ENCODE data around the gene LRRC3.

LRRC3 gene

DNA sequence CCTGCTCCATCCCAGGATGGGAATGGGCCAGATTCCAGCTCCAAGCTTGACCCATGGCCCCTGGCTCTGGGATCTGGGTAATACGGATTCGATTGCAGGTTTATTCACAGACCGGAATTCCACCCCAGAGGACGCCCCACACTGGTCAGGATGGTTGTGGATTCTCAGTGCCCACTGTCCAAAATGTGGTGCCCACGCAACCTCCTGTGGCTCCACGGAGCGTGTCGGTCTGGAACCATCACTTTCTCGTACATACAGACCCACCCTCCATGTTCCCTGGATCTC lies 53.1 kb downstream of the LRRC3 start:
- TF ChIP-seq GATA3 (IDR thresholded peaks at IDR 0.05; ENCODE audit: low read depth, low read length) (no peak), GATA2 (IDR thresholded peaks at IDR 0.05; ENCODE audit: low read depth, low read length) (no peak)

DNA sequence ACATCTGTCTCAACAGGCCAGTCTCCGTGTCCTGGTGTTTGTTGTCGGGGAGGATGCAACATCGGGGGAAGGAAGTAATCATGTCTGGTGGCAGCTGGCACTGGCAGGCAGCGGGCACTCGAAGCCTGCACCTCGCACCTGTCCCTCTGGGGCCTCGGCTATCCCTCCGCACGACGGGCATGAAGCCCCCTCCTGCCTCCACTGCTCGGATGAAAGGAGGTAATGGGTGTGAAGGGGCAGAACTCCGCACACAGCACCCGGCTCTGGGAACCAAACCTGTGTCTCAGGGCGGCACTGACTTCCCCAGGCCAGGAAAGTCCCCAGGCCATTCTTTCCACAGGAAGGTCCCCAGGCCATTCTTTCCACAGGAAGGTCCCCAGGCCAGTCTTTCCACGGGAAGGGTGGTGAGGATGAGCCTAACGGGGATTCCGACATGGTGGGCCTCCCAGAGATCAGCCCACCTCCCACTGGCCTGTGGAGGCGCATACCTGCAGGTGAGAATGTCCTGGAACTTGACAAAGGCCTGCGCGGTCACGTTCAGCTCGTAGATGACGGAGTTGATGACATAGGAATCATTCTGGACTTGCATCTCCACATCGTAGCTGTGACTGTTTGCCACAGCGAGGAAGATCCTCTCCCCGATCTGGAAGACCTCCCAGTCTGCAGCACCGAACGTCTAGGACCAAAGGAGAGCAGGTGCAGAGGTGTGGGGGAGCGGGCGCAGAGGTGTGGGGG lies 53.6 kb downstream of the LRRC3 start:
- no peak for TF ChIP-seq GATA3 (IDR thresholded peaks at IDR 0.05; ENCODE audit: low read depth, low read length)

DNA sequence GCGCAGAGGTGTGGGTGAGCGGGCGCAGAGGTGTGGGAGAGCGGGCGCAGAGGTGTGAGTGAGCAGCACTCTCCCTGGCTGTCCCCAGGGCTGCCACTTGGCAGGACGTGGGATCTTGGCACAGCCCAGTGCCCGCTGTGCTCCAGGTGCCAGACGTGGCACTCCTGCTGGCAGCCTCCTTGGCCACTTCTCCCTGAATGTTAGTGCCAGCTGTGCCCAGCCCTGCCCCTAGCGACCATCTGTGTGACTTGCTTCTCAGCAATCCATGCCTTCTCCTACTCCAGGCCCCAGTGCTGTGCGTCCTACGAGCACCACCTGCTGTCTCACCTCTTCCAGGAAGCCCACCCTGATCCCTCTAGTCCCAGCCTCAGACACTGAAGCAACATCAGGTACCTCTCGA lies 54.2 kb downstream of the LRRC3 start:
- TF ChIP-seq GATA3 (IDR thresholded peaks at IDR 0.05; ENCODE audit: low read depth, low read length) (no peak), GATA2 (IDR thresholded peaks at IDR 0.05; ENCODE audit: low read depth, low read length) (no peak)

DNA sequence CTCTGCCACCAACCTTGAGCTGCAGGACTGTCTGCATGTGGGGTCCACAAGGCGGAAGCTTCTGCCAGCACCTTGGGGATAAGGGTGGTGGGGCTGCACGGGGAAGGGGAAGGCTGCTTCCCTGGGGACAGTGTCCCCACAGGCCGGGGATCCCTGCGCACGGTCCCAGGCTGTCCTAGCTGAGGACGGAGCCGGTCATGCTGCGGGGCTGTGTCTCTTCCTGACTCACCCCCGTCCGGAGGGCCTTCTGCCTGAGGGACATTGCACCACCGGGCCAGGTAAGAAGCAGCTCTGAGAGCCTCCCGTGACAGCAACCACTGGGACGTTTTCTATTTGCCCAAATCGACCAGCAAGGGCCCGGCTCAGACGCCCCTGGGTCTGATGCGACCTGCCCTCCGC lies 54.8 kb downstream of the LRRC3 start:
- TF ChIP-seq GATA3 (IDR thresholded peaks at IDR 0.05; ENCODE audit: low read depth, low read length) (no peak), GATA2 (IDR thresholded peaks at IDR 0.05; ENCODE audit: low read depth, low read length) (no peak)

DNA sequence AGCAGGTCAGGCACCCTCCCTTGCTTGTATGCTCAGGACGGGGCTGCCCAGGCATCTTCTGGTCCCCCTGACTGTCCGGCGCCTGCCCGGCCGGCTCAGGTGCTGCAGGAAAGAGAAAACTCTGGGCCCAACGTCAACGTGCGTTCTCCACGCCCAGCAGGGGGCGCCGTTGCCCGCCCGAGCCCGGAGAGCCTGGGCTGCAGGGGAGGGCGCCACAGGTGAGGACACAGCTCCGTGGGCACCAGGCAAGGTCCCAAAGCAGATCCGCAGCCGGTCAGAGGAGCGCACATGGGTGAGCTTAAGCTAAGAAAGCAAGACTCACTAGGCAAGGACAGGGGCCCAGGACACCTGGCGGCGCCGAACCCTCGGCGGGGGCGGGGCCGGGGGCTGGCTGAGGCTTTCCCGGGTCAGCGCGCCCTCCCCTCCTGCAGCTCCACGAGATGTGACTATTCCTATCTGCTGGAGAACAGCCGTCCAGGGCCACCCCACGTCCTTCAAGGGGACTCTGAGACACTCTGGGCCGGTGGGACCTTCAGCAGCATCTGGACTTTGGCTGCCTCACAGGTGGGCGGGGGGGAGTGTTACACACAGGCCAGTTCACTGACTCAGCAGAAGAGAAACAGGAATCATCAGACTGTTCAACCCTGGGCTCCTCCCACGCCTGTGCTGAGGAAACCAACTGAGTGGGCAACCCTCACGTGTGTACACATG lies 55.4 kb downstream of the LRRC3 start:
- TF ChIP-seq GATA3 (IDR thresholded peaks at IDR 0.05; ENCODE audit: low read depth, low read length), result no peak
- TF ChIP-seq GATA2 (IDR thresholded peaks at IDR 0.05; ENCODE audit: low read depth, low read length), result no peak

DNA sequence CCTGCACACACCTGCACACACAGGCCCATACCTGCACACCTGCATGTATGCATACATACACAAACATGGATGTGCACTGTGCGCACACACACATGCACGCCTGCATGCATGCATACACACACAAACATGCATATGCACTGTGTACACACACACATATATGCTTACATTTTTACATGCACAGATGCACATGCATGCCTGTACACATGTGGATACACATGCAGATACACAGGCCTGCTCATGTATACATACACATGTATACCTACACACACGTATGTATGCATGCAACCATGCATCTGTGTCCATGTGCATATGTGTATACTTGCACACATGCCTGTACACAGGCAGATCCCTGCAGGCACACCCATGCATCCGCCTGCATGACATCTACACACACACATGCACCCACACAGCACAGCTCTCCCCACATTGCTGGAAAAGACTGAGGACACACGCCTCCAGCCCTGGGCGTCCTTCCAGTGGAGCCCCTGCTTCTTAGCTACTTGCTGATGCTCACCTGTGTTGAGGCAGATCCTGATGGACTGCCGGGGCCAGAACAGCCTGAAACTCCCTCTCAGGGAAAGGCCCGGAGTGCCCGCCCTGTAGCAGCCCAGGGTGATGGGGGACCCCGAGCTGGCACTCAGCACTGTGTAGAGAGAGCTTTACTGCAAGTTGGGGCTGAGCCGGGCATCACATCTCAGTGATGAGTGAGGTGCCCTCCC lies 56.1 kb downstream of the LRRC3 start:
- TF ChIP-seq GATA3 (IDR thresholded peaks at IDR 0.05; ENCODE audit: low read depth, low read length) (no peak), GATA2 (IDR thresholded peaks at IDR 0.05; ENCODE audit: low read depth, low read length) (no peak)

Measured in SH-SY5Y (cell line).